HepG2 (cell line): ENCODE results near the gene TMEM198. TPM values are rescaled to one million over a fixed set of nuclear protein-coding genes. Genes with fewer than 3 reads are reported as not detected.

Experiments
- EEA1 ChIP-seq: sonication (generic); formaldehyde crosslinking; IDR thresholded peaks from 2 replicates; pipeline ENCODE4 v1.5.1; 2020; ENCODE audit warnings: mild to moderate bottlenecking, missing genetic modification reagents, borderline replicate concordance
- GABPB1 ChIP-seq: IDR thresholded peaks from 2 replicates; pipeline ENCODE4 v1.6.1; 2016; ENCODE audit warnings: mild to moderate bottlenecking, missing genetic modification reagents, moderate library complexity, missing compliant biosample characterization
- HDAC1 ChIP-seq: sonication (generic); formaldehyde crosslinking; IDR thresholded peaks from 2 replicates; pipeline ENCODE4 v1.5.1; 2020; ENCODE audit warnings: mild to moderate bottlenecking, missing genetic modification reagents
- HOXA5 ChIP-seq: sonication (generic); formaldehyde crosslinking; IDR thresholded peaks from 2 replicates; pipeline ENCODE4 v1.4.0; 2020; ENCODE audit warnings: missing genetic modification reagents
- MXI1 ChIP-seq: IDR thresholded peaks from 3 replicates; pipeline ENCODE4 v1.6.1; 2012; ENCODE audit warnings: low read depth, low read length, inconsistent platforms, borderline replicate concordance
- NFYC ChIP-seq: IDR thresholded peaks from 2 replicates; pipeline ENCODE4 v1.6.1; 2016; ENCODE audit warnings: missing genetic modification reagents, missing compliant biosample characterization
- PAX8 ChIP-seq: sonication (generic); formaldehyde crosslinking; IDR thresholded peaks from 2 replicates; pipeline ENCODE4 v1.8.0; 2022; ENCODE audit warnings: mild to moderate bottlenecking, missing genetic modification reagents, borderline replicate concordance
- SAP130 ChIP-seq: IDR thresholded peaks from 2 replicates; pipeline ENCODE4 v1.6.1; 2016; ENCODE audit warnings: low read depth
- TFAP4 ChIP-seq: sonication (generic); IDR thresholded peaks from 2 replicates; pipeline ENCODE4 v1.6.1; 2016; ENCODE audit warnings: low read depth, borderline replicate concordance
- ZBTB7A ChIP-seq: sonication (generic); formaldehyde crosslinking; IDR thresholded peaks from 2 replicates; pipeline ENCODE4 v1.8.0; 2022; ENCODE audit warnings: mild to moderate bottlenecking, missing genetic modification reagents
- ZFP90 ChIP-seq: sonication (generic); formaldehyde crosslinking; IDR thresholded peaks from 2 replicates; pipeline ENCODE4 v1.8.0; 2022; ENCODE audit warnings: missing genetic modification reagents, mild to moderate bottlenecking, inconsistent platforms, borderline replicate concordance
- ZGPAT ChIP-seq: IDR thresholded peaks from 2 replicates; pipeline ENCODE4 v1.6.1; 2016; ENCODE audit warnings: mild to moderate bottlenecking
- ZNF281 ChIP-seq: sonication (generic); formaldehyde crosslinking; IDR thresholded peaks from 2 replicates; pipeline ENCODE4 v1.4.0; 2020; ENCODE audit warnings: missing genetic modification reagents, borderline replicate concordance
- ZNF552 ChIP-seq: sonication (generic); formaldehyde crosslinking; IDR thresholded peaks from 2 replicates; pipeline ENCODE4 v1.9.0; 2022; ENCODE audit warnings: missing genetic modification reagents, mild to moderate bottlenecking, borderline replicate concordance
- ZNF558 ChIP-seq: sonication (generic); formaldehyde crosslinking; IDR thresholded peaks from 2 replicates; pipeline ENCODE4 v1.9.0; 2022; ENCODE audit warnings: mild to moderate bottlenecking, missing genetic modification reagents, borderline replicate concordance
- ZNF567 ChIP-seq: sonication (generic); formaldehyde crosslinking; IDR thresholded peaks from 2 replicates; pipeline ENCODE4 v1.8.1; 2023; ENCODE audit warnings: mild to moderate bottlenecking, missing genetic modification reagents, borderline replicate concordance
- ZNF691 ChIP-seq: sonication (generic); formaldehyde crosslinking; IDR thresholded peaks from 2 replicates; pipeline ENCODE4 v1.4.0; 2020; ENCODE audit warnings: missing genetic modification reagents, low read depth, mild to moderate bottlenecking, borderline replicate concordance
- ZNF782 ChIP-seq: sonication (generic); formaldehyde crosslinking; IDR thresholded peaks from 2 replicates; pipeline ENCODE4 v1.4.0; 2020; ENCODE audit warnings: missing genetic modification reagents, mild to moderate bottlenecking, borderline replicate concordance
- ZSCAN29 ChIP-seq: sonication (generic); formaldehyde crosslinking; conservative IDR thresholded peaks from 2 replicates; pipeline ENCODE4 v1.4.0; 2020; ENCODE audit warnings: mild to moderate bottlenecking, missing genetic modification reagents
- polyA plus RNA-seq, 8 experiments: library from polyadenylated mRNA; depleted of rRNA in 3 of 8; stranded (reverse) in 7 of 8; unstranded in 1 of 8; fragments of >200 nt; fragmentation: Illumina TruSeq in 4 of 8; extraction: Trizol in 4 of 8; gene quantifications; 2 replicates each; pipeline versions ENCODE4 v1.2.1 to v1.2.3, GENCODE V29; 2011 to 2016; ENCODE audit warnings: low read depth in 4 of 8, missing spikeins in 1 of 8, mixed read lengths in 1 of 8; ENCODE audit not compliant: insufficient read depth in 1 of 8
- total RNA-seq, 5 experiments: library from RNA; depleted of rRNA; stranded (reverse); fragments of >200 nt; fragmentation: Illumina TruSeq; extraction: Trizol; gene quantifications; 2 replicates each; pipeline ENCODE4 v1.2.3, GENCODE V29; 2016; ENCODE audit warnings: low read depth in 1 of 5
- TF ChIP-seq, protein P1 (sequence below): sonication (generic); formaldehyde crosslinking; IDR thresholded peaks from 2 replicates; pipeline ENCODE4 v1.8.0; 2022; ENCODE audit warnings: missing genetic modification reagents, mild to moderate bottlenecking, moderate library complexity, borderline replicate concordance

Gene TMEM198
- total and polyA plus RNA-seq, 2 of the 13 experiments (the other 11 are each of a cell fraction or from before 2014, with no cell fraction given), result 17.3 to 23.5 TPM

DNA sequence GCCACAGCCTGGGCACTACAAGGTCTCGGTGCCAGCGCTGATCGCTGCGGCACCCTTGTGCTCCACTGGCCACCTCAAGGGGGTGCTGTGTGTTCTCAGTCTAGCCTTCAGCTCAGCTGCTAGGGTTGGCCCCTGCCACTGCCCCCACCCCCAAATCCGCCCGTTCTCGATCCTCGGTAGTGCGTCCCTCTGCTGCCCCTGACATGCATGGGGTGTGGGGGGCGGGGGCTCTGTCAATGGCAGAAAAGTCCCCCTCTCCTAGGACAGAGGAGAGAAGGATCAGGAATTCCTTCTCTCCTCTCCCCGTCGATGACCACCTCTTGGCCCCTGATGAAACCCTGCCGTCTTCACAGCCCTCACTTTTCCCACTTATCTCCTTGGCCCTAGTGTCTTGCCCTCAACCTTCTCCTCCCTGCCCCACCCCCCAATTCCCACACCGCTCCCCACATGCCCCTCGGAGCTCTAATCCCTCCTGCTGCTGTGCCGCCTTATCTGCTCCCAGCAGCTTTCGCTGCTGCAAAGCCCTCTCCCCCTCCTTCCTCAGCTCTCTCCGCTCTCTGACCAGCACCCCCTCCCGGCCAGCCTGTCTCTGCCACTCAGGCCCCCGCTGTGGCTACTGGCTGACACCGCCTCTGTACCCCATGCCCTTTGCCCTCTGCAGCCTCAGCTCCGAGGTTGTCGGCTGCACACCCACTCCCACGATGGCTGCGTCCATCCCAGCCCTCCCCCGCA, 33.9 kb upstream of the TMEM198 start (continued):
- TF ChIP-seq ZNF552 (no peak; the same call in 1 of the 2 replicates), ZNF558 (no peak), ZGPAT (peak; percentile 37; the same call in 1 of the 2 replicates), ZNF782 (CRISPR knock-in tag) (0 out of 2 replicates have a peak, but pooled peaks have one; percentile 18), GABPB1 (peak; percentile 48; the same call in 1 of the 2 replicates), ZFP90 (CRISPR knock-in tag) (peak; percentile 75; the same call in 1 of the 2 replicates), ZBTB7A (CRISPR knock-in tag) (peak; percentile 20; the same call in 1 of the 2 replicates), ZNF567 (0 out of 2 replicates have a peak, but pooled peaks have one; percentile 9), ZNF281 (peak; percentile 20; the same call in 1 of the 2 replicates), MXI1 (no peak), ZNF691 (CRISPR knock-in tag) (peak; percentile 74; the same call in 1 of the 2 replicates), EEA1 (CRISPR knock-in tag) (peak; percentile 87), TFAP4 (peak; percentile 83), HOXA5 (CRISPR knock-in tag) (peak; percentile 32; the same call in 1 of the 2 replicates), NFYC (CRISPR knock-in tag) (no peak), ZSCAN29 (CRISPR knock-in tag) (0 out of 2 replicates have a peak, but pooled peaks have one; percentile 58), SAP130 (peak; percentile 27; the same call in 1 of the 2 replicates), PAX8 (CRISPR knock-in tag) (0 out of 2 replicates have a peak, but pooled peaks have one; percentile 10), HDAC1 (CRISPR knock-in tag) (peak; percentile 33; the same call in 1 of the 2 replicates)
- TF ChIP-seq, protein P1, sequence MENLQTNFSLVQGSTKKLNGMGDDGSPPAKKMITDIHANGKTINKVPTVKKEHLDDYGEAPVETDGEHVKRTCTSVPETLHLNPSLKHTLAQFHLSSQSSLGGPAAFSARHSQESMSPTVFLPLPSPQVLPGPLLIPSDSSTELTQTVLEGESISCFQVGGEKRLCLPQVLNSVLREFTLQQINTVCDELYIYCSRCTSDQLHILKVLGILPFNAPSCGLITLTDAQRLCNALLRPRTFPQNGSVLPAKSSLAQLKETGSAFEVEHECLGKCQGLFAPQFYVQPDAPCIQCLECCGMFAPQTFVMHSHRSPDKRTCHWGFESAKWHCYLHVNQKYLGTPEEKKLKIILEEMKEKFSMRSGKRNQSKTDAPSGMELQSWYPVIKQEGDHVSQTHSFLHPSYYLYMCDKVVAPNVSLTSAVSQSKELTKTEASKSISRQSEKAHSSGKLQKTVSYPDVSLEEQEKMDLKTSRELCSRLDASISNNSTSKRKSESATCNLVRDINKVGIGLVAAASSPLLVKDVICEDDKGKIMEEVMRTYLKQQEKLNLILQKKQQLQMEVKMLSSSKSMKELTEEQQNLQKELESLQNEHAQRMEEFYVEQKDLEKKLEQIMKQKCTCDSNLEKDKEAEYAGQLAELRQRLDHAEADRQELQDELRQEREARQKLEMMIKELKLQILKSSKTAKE (CRISPR knock-in tag), result 0 out of 2 replicates have a peak, but pooled peaks have one; percentile 12
